Lower lobe of right lung (tissue), 2 donors: ENCODE results near the gene RIMS1. TPM values are rescaled to one million over a fixed set of nuclear protein-coding genes. Genes with fewer than 3 reads are reported as not detected.

Source experiments
- ATAC-seq, 2 donors: fragments of 200-7000 bp; cut with Tn5 transposase; one replicate each; pipeline ENCODE4 v1.9.1; 2020 to 2022; ENCODE audit warnings: mild to moderate bottlenecking in 2 of 2, moderate library complexity in 2 of 2
- DNase-seq: peaks from one replicate; pipeline ENCODE4 v3.0.0-alpha.2; 2020
- H3K27ac ChIP-seq: fragments of 200-600 bp; one replicate; pipeline ENCODE4 v1.8.0; 2022
- H3K27me3 ChIP-seq: fragments of 200-600 bp; one replicate; pipeline ENCODE4 v1.8.0; 2022; ENCODE audit warnings: low read depth
- H3K36me3 ChIP-seq: fragments of 200-600 bp; one replicate; pipeline ENCODE4 v1.8.0; 2022; ENCODE audit warnings: mild to moderate bottlenecking
- H3K4me1 ChIP-seq: fragments of 200-600 bp; one replicate; pipeline ENCODE4 v1.8.0; 2022
- H3K4me3 ChIP-seq: fragments of 200-600 bp; one replicate; pipeline ENCODE4 v1.8.0; 2022; ENCODE audit warnings: mild to moderate bottlenecking
- H3K9me3 ChIP-seq: fragments of 200-600 bp; one replicate; pipeline ENCODE4 v1.8.0; 2022
- intact Hi-C: fragments of 100-400 bp; cut with DNase I; formaldehyde crosslinking; loops from one replicate; pipeline ENCODE4 v1.11.0; 2022
- total RNA-seq: library from RNA; stranded (reverse); fragmentation: NEBNext Ultra II Directional; extraction: Animal tissue kit (Norgen Biotek cat#: 25700); gene quantifications from one replicate; pipeline ENCODE4 v1.2.1, GENCODE V29; 2021
- TF ChIP-seq, protein P1 (sequence below): fragments of 200-600 bp; IDR thresholded peaks from one replicate; pipeline ENCODE4 v1.8.0; 2022; ENCODE audit warnings: antibody characterized with exemption, mild to moderate bottlenecking
- donor health status: DM: no; HTN: yes; CAD: no; lungs with severe emphysema.

RIMS1 gene
- total RNA-seq, 1 donor from 2014 or later: 3.8 TPM

DNA sequence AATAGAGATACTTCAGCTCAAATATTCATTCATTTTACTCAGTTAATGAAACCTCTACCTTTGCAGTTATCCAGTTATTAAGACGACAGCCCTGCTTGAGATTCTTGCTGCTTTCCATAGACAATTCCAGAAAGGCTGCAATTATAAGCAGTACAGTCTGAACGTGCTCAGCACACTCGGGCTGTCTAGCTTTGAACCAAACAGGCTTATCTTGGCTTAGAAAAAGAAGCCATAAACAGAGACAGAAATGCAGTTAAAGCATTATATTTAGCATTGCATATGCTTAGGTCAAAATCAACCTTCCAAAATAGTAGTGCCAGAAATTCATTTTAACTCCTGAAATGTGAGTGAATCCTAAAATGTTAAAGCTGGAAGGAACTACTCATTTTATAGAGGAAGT, 531.4 kb downstream of the RIMS1 start:
- TF ChIP-seq, protein P1, sequence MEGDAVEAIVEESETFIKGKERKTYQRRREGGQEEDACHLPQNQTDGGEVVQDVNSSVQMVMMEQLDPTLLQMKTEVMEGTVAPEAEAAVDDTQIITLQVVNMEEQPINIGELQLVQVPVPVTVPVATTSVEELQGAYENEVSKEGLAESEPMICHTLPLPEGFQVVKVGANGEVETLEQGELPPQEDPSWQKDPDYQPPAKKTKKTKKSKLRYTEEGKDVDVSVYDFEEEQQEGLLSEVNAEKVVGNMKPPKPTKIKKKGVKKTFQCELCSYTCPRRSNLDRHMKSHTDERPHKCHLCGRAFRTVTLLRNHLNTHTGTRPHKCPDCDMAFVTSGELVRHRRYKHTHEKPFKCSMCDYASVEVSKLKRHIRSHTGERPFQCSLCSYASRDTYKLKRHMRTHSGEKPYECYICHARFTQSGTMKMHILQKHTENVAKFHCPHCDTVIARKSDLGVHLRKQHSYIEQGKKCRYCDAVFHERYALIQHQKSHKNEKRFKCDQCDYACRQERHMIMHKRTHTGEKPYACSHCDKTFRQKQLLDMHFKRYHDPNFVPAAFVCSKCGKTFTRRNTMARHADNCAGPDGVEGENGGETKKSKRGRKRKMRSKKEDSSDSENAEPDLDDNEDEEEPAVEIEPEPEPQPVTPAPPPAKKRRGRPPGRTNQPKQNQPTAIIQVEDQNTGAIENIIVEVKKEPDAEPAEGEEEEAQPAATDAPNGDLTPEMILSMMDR: no peak
- ATAC-seq: no peak
- Histone ChIP-seq H3K27ac (no peak overlapping the region), H3K4me3 (no peak overlapping the region), H3K4me1 (no peaks in the 10 kb centered on the region), H3K27me3 (peaks cover 2% of the 10 kb centered on the region), H3K36me3 (no peaks in the 10 kb centered on the region), H3K9me3 (no peaks in the 10 kb centered on the region)
- intact Hi-C loops: loop anchor here (10.0 kb wide), 1 partner anchor 717 kb away; no protein-coding TSS in a partner anchor
- no peak for DNase-seq

GRCh38 chr6:72418495-72418894, 532.1 kb downstream of the RIMS1 start:
- no peaks in the 10 kb centered on the region for H3K4me1 ChIP-seq
- no peaks in the 10 kb centered on the region for H3K36me3 ChIP-seq
- intact Hi-C loops: loop anchor here (10.0 kb wide), 1 partner anchor 716 kb away; no protein-coding TSS in a partner anchor
- ATAC-seq (no peak), DNase-seq (no peak)
- H3K27me3 ChIP-seq: no peaks in the 10 kb centered on the region
- H3K9me3 ChIP-seq: no peaks in the 10 kb centered on the region
- TF ChIP-seq, protein P1: no peak
- no peak overlapping the region for H3K27ac ChIP-seq
- no peak overlapping the region for H3K4me3 ChIP-seq

DNA sequence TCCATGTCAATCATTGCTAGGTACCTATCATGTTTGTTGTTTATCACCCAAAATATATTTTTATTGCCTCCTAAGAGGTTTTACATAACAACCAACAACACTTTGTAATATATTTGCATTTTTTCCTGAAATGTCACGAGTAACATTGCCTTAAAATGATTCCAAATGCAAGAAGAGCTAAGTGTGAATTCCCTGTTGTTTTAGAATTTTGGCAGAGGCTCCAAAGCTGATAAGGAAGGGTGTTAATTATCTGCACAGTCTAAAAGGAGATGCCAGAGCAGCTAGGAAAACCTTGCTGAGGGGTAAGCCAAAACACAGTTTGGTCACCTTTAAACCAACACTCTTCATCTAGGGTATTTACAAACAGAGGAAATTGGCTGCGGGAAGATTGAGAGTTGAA, 533.6 kb downstream of the RIMS1 start:
- ATAC-seq: no peak
- H3K4me3 ChIP-seq: no peak overlapping the region
- TF ChIP-seq, protein P1: no peak
- no peaks in the 10 kb centered on the region for H3K27me3 ChIP-seq
- no peaks in the 10 kb centered on the region for H3K9me3 ChIP-seq
- H3K27ac ChIP-seq: no peak overlapping the region
- DNase-seq: no peak
- H3K36me3 ChIP-seq: no peaks in the 10 kb centered on the region
- intact Hi-C loops: loop anchor here (10.0 kb wide), 1 partner anchor 715 kb away; no protein-coding TSS in a partner anchor
- no peaks in the 10 kb centered on the region for H3K4me1 ChIP-seq

DNA sequence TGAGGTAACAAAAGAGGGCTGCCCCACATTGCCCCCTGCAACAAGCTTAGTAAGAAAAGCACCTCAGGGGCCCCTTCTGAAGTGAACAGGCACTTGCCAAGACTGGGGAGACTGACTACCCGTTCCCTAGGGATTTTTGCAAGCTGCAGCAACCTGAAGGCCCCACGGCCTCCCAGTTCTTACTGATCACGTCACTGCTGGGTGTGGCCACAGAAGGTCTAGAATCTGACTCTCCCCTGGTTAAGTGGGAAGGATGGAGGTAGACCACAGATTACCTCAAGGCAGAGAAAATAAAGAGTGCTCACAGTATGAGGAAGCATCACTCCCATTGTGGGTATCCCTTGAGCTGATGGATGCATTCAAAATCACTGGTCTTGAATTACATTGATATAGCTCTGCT, 534.1 kb downstream of the RIMS1 start:
- Histone ChIP-seq H3K36me3 (no peaks in the 10 kb centered on the region), H3K4me3 (no peak overlapping the region), H3K27ac (no peak overlapping the region), H3K27me3 (no peaks in the 10 kb centered on the region), H3K9me3 (no peaks in the 10 kb centered on the region), H3K4me1 (no peaks in the 10 kb centered on the region)
- TF ChIP-seq, protein P1: no peak
- ATAC-seq (no peak), DNase-seq (no peak)
- intact Hi-C loops: no loop called here

GRCh38 chr6:72421387-72421786, 535.0 kb downstream of the RIMS1 start:
- Histone ChIP-seq H3K4me3 (no peak overlapping the region), H3K27ac (no peak overlapping the region), H3K4me1 (no peaks in the 10 kb centered on the region), H3K36me3 (no peaks in the 10 kb centered on the region), H3K27me3 (no peaks in the 10 kb centered on the region), H3K9me3 (no peaks in the 10 kb centered on the region)
- intact Hi-C loops: no loop called here
- ATAC-seq: no peak
- TF ChIP-seq, protein P1: no peak
- no peak for DNase-seq

DNA sequence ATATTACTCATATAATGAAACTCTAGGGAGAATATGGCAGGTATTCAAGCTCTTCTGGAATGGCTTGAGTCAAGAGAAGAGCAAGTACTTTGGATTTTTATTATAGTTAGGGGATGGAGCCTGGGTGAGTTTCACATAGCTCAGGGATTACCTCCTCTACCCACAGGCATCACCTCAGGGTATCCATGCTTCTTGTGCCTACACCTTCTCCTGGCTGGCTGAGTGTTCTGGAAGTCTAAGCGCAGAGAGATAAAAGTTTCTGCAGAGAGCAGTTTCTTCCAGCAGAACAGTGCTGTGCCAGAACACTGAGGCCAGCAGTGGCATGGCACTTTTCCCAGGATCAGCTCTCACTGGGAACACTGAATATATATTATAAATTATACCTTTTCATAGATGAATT, 535.8 kb downstream of the RIMS1 start:
- H3K9me3 ChIP-seq: no peaks in the 10 kb centered on the region
- H3K27me3 ChIP-seq: no peaks in the 10 kb centered on the region
- no peaks in the 10 kb centered on the region for H3K36me3 ChIP-seq
- TF ChIP-seq, protein P1: no peak
- H3K4me3 ChIP-seq: no peak overlapping the region
- H3K4me1 ChIP-seq: no peaks in the 10 kb centered on the region
- H3K27ac ChIP-seq: no peak overlapping the region
- intact Hi-C loops: no loop called here
- ATAC-seq (no peak), DNase-seq (no peak)
